CD4-positive, alpha-beta T cell treated with Interleukin-17A for 1 hour (primary cell): ENCODE data around the gene ANP32E.
"Not testable (repeated sequence)": the region's sequence is repeated elsewhere in the genome, so short reads cannot be mapped to it uniquely, and the experiment has no call there.

ENCODE experiments used
- DNase-seq: peaks from one replicate; pipeline ENCODE4 v3.0.0-alpha.2; 2020

ANP32E gene

DNA sequence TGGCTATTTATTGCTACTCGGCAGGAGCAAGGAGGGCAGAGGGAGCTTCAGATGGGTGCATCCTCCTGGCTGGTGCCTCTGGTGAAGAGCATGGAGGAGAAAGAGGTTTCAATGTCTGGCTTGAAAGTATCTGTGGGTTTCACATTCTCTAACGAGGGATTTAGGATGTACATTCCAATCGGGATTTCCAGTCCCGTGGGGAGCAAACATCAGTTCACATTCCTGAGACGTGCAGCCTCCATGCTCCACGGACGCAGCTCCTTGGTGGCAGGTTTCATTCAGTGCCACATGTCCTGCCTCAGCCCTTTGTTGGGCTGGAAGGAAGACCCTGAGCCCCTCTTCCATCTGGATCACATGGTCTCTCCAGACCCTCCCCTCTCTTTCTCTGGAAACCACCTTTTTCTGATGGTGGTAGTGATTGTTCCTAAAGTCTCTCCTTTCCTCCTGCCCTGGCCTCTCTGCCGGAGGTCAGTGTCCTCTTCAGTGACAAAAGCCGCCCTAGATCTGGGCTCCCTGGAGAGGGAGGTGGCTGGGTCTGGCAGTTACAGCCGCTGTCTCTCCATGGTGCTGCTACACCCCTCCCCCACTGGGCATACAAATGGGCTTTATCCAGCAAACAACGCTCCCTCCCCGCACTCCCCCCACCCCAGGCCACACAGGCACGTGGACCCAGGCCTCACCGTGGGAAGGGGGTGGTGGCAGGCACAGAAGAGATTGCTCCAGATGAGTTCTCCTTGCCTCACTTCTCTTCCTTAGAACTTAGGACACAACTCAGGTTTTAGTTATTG lies 20.8 kb upstream of the ANP32E start:
- no peak for DNase-seq

DNA sequence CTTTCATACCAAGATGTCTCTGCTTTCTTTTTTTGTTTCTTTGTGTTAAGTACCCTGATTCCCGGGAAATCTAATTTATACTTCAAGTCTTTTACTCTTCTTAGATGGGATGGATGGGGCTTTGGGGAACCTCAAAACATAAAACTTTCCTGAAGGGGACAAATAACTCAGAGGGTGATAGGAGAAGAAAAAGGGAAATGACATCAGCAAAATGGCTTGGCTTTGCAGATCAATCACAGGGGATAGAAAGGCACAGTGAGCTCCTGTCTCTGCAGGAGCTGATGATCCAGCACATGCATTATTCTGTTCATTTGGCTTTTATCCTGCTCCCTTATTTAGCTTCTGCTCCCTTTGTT lies 20.3 kb upstream of the ANP32E start:
- no peak for DNase-seq

DNA sequence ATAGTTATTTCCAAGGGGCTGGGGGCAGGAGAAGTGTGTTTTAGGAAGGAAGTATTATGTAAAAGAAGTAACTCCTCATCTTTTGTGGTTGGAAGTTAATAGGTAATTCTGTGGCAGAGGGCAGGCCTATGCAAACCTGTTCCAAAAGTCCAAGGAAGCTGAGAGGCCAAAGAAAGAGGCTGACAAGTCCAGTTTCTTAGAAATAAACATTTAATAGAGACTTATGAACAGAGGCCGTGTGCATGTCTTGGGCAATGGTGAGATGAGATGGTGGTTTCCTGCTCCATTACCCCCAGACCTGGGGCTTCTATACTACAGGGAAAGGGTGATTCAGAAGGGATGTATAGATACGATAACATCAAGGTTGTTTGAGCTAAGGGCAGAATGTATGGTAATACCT lies 14.0 kb upstream of the ANP32E start:
- DNase-seq, result no peak

DNA sequence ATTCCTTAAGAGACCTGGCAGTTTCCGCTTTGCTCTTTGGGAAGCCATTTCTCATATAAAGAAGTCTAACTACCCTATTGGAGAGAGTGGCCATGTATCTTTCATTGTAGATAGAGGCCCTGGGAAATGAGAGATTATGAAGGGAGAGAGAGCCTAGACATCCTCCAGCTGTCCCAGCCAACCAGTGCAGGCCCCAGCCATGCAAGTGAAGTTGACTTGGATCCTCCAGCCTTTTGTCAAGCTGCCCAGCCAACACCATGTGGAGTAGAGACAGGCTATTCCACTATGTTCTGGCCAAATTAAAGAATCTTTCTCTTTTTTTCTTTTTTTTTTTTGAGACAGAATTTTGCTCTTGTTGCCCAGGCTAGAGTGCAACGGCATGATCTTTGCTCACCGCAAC lies 7.1 kb upstream of the ANP32E start:
- DNase-seq, result no peak

DNA sequence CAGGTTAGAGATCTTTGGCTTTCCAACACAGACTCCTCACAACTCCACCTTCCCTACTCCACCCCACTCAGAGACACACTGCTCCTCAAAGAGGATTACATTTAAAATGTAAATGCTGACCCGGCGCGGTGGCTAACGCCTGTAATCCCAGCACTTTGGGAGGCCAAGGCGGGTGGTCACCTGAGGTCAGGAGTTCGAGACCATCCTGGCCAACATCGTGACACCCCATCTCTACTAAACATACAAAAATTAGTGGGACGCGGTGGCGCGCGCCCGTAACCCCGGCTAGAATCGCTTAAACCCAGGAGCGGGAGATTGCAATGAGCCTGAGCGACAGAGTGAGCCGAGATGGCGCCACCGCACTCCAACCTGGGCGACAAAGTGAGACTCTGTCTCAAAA lies 1.8 kb upstream of the ANP32E start:
- DNase-seq, result no peak

DNA sequence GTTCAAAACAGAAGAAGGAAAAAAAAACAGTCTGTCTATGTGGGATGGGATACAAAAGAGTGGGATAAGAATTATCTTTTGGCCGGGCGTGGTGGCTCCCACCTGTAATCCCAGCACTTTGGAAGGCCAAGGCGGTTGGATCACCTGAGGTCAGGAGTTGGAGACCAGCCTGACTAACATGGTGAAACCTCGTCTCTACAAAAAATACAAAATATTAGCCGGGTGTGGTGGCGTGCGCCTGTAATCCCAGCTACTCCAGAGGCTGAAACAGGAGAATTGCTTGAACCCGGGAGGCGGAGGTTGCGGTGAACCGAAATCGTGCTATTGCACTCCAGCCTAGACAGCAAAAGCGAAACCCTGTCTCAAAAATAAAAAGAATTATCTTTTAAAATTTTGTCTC lies 1.3 kb upstream of the ANP32E start:
- not testable (repeated sequence) for DNase-seq

DNA sequence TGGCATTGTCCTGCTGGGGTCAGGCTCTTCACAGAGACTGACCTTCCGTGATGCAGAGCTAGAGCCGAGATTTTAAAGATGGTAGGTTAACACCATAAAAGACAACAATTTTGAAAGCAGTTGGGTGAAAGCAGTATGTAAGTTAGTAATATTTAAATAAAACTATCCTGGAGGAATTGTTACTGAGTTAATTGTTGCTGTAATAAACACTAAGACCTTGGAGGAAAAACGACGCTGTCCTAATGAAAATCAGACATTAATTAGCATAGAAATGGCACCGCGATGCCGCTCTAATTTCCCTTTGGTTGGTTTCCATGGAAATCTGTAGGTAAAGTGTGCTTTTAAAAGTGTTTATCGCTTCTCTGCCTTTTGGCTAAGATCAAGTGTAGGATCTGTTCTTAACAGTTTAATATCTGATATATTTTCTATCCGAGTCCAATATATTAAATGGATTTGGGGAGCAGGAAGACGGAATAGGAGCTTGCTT lies 745 bp upstream of the ANP32E start:
- DNase-seq, result no peak

DNA sequence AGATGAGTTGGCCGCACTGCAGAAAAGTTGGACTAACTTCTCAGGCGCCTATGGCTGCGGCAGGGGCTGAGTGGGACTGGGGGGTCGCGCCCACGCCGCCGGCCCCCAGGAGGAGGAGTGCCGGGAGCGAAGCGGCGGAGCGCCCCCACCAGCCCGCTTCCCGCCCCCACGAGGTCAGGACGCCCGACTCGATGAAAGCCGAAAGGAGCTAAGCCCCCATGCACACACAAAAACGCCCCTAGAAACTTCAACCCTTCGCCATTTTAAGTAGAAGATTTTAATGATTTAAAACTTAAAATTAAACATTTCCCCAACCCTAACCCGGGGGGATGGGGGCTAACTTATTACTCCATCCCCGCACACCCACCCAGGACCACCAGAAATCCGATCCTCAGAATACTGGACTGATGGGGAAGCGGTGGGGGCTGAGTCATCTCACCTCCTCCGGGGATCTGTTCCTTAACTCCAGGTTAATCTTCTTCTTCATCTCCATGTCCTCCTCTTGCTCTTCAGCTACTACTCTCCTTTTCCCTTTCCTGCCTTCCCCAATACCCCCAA lies 539 bp downstream of the ANP32E start:
- peak; percentile 46 for DNase-seq

DNA sequence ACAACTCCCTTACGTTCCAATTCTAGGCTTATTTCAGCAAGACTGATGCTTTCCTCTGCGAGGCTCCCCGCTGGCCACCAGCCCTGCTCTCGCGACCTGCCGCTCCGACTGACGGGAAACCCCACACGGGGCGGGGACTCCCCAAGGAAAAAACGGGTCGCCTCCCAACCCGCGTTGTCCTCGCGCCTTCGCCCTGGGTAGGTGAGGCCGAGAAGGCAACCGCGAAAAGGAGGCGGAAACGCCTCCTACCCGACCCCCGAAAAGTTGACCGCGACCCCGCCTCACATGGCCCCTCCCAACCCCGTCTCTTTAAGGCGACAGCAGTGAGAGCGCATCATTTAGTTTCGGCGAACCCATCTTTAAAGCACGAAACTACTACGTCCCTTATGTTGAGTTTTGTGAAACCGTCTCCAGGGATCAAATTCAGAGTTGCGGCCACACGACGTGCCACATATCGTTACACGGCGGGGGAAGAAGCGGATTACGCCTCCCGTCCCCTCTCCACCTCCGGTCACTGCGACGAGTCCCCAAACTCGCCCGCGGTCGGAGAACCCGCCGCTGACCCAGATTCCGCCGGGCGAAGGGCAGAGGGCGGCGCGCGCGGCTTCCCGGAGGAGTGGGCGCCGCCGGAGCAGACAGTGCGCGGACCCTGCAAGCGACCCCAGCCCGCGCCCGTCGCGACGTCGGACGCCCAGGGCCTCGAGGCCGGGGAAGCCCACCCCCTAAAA lies 1.2 kb downstream of the ANP32E start:
- peak; percentile 95 for DNase-seq

DNA sequence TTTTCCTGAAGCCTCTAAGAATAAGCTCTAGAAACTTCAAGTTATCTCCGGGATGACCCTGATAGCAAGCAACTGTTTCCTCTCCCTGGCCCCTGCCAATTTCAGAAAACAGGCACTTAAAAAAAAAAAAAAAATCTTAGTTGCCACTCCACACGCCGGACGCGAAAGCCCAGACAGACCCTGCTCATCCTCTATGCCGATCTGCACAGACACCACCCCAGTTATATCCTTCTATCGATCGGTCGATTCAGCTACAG lies 1.7 kb downstream of the ANP32E start:
- DNase-seq, result no peak

DNA sequence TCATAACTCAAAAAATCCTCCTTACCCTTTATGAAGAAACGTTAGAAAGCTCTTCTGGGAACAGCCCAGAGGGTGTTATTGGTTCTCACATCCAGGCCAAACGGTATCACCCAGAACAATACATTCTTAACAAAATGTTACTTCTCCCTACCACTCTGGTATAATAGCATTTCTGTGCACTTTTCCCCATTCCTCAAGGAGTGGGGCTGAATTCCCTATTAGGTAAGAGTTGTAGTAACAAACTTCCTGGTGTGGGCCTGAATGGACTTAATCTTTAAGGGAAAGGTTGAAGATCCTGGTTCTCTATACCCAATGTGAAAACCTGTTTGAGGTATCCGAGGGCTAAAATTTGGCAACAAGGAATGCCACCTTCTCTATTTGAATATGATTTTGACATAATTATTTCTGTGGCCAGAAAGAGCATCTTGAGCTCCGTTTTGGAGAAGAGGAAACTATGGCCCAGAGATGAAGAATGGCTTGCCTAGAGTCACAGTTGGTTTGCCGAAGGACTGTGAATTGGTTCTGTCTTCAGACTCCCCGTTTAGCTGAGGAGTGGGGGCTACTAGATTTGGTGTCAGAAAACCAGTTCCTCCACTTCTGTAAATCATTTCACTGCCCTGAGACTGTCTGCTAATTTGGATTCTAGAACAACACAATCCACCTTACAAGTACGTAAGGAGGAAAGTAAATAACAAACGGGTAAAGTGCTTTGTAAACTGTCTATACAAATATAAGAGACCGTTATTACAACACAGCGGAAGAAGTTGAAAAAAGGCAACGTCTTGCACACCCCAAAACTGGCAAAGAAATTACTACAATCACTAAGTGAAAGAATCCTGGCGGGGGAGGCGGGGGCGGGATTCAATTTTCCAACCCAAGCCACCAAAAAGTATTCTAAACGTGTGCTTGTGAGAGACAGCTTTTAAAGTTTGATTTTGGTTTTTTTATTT lies 2.3 kb downstream of the ANP32E start:
- peak; percentile 47 for DNase-seq

DNA sequence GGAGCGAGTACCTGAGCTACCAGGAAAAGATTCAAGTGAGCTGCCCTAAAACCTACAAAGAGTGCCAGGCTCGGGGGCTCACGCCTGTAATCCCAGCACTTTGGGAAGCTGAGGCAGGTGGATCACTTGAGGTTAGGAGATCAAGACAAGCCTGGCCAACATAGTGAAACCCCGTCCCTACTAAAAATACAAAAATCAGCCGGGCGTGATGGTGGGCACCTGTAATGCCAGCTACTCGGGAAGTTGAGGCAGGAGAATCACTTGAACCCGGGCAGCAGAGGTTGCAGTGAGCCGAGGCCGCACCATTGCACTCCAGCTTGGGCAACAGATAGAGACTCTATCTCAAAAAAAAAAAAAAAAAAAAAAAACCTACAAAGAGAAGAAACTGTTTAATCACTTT lies 3.0 kb downstream of the ANP32E start:
- DNase-seq, result not testable (repeated sequence)

DNA sequence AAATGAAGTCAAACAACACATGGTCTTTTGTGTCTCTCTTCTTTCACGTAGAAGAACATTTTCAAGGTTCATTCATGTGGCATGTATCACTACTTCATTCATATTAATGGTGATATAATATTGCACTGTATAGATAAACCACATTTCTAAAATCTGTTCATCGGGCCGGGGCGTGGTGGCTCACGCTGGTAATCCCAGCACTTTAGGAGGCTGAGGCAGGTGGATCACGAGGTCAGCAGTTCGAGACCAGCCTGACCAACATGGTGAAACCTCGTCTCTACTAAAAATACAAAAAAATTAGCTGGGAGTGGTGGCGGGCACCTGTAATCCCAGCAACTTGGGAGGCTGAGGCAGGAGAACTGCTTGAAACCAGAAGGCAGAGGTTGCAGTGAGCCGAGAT lies 7.7 kb downstream of the ANP32E start:
- DNase-seq, result not testable (repeated sequence)

DNA sequence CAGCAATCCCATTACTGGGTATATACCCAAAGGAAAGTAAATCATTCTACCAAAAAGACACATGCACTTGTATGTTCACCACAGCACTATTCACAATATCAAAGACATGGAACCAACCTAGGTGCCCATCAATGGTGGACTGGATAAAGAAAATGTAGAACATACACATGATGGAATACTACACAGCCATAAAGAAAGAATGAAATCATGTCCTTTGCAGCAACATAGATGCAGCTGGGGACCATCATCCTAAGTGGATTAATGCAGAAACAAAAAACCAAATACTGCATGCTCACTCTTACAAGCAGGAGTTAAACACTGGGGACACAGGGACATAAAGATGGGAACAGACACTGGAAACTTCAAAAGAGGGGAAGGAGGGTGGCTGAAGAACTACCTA lies 8.7 kb downstream of the ANP32E start:
- no peak for DNase-seq

DNA sequence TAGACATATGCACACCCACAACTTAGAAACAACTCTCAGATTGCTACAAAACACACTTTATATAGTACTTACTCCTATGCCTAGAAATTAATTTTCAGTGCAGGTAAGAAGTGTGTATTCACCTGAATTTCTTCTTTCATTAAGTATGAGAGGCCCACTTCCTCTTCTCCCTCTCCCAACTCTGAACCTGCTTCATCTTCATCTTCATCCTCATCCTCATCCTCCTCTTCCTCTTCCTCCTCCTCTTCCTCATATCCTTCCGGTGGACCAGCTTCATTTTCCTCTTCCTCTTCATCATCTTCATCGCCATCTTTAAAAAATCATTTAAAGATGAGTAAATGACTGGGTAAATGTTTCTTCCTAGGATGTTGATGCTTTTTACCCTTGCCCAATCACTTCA lies 9.4 kb downstream of the ANP32E start:
- DNase-seq, result no peak

DNA sequence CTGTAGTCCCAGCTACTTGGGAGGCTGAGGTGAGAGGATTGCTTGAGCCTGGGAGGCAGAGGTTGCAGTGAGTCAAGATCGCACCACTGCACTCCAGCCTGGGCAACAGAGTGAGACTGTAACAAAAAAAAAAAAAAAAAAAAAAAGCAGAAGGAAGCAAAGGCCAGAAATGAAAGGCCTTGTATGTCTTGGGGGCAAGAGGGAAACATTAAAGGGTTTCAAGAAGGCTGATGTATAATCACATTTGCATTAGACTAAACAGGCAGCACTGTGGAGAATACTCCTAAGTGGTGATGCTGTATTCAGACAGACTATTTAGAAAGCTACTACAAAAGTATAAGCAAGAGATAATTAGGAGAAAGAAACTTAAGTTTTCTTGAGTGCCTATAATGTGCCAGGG lies 10.4 kb downstream of the ANP32E start:
- DNase-seq, result no peak

DNA sequence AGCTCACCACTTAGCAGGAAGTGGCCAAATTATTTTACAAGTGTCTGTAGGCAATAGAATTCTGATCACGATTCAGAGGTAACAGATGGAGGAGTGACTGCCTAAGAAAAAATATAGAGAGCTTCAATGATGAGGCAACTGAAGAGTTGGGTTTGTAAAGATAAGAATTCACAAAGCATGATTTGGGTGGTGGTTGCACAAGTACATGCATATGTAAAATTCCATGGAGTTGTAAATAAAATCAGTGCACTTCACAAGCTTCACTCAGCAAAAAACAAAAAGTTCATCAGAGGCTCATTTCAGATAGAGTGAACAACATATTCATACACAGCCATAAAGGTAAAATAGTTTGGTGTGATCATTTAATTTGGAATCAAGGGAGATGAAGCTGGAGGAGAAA lies 10.9 kb downstream of the ANP32E start:
- DNase-seq, result no peak

DNA sequence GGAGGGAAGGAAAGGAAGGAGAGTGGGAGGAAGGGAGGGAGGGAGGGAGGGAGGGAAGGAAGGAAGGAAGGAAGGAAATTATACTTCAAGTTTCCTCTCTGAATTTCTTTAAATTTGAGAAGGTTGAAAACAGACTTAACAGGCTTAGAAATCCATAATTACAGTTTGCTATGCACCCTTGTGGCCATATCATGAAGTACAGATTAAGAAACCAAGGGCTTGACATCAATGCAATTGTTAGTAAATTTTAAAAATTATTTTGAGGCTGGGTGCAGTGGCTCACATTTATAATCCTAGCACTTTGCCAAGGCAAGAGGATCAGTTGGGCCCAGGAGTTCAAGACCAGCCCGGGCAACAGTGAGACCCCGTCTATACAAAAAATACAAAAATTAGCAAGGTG lies 14.4 kb downstream of the ANP32E start:
- peak; percentile 53 for DNase-seq

DNA sequence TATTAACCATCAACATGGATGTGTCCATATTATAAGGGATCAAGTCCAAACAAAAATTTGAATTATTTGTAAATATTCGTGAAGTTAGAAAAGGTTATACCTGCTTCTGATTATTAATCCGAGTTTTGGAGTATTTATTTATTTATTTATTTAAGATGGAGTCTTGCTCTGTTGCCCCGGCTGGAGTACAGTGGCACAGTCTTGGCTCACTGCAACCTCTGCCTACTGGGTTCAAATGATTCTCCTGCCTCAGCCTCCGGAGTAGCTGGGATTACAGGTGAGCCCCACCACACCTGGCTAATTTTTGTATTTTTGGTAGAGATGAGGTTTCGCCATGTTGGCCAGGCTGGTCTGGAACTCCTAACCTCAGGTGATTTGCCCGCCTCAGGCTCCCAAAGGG lies 20.1 kb downstream of the ANP32E start:
- not testable (repeated sequence) for DNase-seq

DNA sequence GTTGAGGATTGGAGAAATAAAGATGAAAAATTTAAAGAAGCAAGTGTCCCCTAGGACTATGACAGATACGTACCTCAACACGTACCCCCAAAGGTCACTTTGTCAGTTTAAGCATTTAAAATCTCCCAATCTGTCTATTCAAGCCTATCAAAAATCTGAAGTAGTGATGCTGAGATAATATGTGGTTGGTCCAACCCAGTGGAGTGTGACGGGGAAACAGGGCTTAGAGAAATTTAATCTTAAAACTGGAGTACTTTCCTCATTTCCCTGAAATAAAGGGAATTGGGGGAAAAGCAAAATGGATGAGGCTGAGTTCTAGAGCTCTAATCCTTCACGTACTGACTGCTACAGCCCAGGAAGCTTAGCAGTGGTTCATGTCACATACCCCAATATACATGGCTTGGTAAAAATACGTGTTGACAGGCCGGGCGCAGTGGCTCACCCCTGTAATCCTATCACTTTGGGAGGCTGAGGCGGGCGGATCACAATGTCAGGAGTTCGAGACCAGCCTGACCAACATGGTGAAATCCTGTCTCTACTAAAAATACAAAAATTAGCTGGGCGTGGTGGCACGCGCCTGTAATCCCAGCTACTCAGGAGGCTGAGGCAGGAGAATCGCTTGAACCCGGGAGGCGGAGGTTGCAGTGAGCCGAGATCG lies 21.7 kb downstream of the ANP32E start:
- not testable (repeated sequence) for DNase-seq

DNA sequence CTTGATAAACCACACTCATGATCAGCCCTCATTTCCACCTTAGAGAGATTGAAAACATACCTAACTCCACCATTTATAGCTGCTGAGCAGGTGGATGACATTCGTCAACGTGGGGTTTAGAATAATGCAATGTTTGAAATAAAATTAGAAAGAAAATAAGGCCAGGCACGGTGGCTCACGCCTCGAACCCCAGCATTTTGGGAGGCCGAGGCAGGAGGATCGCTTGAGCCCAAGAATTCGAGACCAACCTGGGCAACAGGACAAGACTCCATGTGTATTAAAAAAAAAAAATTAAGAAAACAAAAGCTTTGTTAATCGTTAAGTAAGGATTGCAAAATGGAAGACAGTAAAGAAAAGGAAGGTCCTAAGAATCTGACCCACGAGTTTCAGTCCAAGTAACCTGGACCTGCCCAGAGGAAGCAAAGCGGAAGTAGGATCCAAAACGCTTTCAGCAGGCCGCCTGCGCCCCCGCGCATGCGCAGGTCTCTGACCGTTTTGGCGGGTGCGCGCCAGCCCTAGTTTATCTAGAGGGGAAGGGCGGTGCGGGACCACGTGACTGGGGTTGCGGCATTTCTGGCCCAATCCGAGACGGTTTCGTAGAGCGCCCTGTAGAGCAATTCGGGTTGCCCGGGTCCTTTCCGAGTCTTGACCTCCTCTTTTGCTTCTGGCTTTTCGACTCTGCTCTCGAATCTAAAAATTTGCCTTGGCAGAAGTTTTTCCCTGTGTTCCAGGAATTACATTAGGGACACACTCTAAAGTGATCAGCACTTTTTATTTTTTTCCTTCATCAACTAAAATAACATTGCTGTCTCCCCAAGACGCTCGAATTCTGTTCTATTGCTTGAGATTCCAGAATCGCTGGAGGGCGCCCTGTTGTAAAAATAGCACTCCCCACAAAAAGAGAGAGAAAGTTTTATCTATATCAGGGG lies 22.5 kb downstream of the ANP32E start:
- peak; percentile 93 for DNase-seq

DNA sequence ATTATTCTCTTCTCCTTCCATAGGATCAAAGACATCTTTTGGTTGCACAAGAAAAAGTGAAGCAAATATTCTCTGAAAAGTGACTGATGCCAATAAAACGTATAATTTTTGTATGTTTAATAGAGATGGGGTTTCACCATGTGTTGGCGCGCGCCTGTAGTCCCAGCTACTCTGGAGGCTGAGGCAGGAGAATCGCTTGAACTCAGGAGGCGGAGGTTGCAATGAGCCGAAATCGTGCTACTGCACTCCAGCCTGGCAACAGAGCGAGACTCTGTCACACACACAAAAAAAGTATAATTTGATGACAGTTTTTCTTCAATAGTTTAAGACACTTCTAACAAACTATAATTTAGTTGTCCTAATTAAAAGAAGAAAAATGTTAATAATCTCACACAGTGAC lies 23.8 kb downstream of the ANP32E start:
- no peak for DNase-seq
